Stimulated activated CD8-positive, alpha-beta memory T cell treated with anti-CD3 and anti-CD28 coated beads, Interleukin-7, amount 100 ng/mL, for 24 hours (primary cell): ENCODE data around the gene ARHGAP22.

ENCODE experiments used
- DNase-seq: peaks from one replicate; pipeline ENCODE4 v3.0.0-alpha.2; 2020; ENCODE audit warnings: low read depth

Gene ARHGAP22

GRCh38 chr10:48463318-48464003, 141.4 kb downstream of the ARHGAP22 start:
- DNase-seq = no peak

GRCh38 chr10:48462482-48463020, 142.3 kb downstream of the ARHGAP22 start:
- no peak for DNase-seq

DNA sequence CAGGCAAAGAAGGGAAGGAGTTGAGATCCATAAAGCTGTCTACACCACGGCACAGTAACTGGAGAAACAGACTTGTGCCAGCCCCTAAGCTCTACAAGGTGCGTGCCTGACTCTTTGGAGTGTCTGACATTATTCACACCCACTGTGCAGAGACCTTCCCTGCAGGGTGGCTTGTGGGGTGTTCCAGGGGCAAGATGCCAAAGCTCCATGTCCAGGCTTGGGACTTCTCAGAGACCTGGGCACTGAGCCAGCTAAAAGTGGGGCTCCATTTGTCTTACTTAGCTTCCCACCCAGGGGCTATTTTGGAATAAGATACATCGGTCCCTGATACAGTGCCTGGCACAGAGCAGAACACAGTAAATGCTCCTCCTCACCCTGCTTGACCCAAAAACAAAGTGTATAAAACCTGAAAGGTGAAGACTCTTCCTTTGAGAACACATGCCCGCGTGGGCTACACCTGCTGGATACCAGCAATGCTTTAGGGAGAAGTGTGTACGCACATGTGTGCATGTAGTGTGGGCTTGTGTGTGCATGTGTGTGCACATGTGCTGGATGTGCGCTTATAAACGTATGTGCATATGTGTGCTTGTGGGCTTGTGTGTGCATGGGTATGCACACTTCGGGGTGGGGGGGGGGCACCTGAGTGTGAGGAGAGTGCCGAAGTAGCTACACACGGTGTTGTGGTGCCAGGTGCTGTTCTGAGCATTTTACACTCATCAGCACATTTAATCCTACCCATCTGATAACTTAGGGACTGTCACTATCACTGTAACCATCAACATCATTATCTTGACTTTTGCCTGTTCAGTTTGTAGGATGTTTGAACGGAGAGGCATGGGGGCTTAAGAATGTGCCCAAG, 143.0 kb downstream of the ARHGAP22 start:
- no peak for DNase-seq

DNA sequence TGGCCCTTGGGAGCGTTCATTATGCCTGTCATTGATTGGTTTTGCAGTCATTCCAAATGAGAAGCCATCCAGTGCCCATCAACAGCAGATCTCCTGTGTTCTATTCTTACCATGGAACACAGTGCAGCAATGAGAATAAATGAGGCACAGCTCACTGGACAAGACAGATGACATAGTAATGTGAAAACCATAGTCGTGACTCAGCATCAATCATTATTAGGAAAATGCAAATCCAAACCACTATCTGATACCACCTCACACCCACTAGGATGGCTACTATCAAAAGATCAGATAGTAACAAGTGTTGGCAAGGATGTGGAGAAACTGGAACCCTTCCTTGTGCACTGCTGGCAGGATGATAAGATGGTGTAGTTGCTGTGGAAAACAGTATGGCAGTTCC, 144.7 kb downstream of the ARHGAP22 start:
- no peak for DNase-seq

DNA sequence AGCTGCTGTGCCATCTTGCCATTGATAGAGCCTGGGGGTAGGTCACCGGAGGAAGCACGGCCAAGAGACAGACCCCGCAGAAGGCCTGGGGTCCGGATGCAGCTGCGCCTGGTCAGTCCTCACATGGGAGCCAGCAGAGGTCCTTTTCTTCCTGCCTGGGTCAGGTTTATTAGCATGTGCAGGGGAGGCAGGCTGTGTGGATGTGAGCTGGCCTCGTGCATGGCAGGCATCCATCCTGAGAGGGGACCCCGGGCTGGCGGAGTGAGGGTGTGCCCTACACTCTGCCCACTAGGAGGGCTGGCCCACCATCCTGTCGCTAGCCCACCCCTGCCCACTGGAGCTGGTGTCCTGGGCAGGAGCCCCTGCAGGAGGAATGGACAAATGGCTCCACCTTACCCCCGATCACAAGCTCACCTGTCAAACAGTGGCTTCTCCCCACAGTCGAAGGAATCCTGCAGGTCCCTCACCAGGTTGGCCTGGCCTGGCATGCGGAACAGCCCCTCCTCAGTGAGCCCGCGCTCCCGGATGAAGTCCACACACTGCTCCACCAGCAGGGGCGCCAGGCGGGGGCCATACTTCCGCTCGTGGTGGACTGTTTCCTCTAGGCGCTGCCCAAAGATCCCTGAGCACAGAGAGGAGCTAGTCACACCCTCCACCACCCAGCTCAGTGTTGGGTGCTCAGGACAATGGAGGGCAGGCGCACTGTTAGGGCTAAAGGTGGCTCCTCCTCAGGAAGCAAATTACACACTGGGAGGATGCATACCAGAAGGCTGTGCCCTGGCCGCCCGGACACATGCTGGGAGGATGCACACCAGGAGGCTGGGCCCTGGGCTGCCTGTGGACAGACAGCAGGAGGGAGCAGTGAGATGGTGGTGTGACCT, 145.4 kb downstream of the ARHGAP22 start:
- no peak for DNase-seq

DNA sequence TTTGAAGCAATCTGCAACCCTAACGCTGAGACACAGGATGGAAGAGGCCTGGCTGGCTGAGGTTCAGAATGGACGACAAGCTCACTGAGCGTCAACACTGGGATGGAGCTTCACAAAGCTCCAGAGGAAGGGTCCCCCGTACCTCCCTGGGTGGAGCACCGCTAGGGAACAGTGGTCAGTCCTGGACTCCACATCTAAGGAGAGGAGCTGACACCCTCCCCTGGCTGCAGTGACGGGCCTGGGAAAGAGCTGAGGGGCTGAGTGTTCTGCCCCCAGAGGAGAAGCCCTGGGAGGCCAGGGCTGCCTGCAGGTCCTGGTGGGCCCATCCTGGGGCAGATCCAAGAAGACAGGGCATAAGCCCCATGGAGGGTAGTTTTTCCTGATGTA, 146.2 kb downstream of the ARHGAP22 start:
- no peak for DNase-seq

- DNase-seq = no peak
These were observed 146.8 kb downstream of the ARHGAP22 start for GRCh38 chr10:48457949-48458661.

DNA sequence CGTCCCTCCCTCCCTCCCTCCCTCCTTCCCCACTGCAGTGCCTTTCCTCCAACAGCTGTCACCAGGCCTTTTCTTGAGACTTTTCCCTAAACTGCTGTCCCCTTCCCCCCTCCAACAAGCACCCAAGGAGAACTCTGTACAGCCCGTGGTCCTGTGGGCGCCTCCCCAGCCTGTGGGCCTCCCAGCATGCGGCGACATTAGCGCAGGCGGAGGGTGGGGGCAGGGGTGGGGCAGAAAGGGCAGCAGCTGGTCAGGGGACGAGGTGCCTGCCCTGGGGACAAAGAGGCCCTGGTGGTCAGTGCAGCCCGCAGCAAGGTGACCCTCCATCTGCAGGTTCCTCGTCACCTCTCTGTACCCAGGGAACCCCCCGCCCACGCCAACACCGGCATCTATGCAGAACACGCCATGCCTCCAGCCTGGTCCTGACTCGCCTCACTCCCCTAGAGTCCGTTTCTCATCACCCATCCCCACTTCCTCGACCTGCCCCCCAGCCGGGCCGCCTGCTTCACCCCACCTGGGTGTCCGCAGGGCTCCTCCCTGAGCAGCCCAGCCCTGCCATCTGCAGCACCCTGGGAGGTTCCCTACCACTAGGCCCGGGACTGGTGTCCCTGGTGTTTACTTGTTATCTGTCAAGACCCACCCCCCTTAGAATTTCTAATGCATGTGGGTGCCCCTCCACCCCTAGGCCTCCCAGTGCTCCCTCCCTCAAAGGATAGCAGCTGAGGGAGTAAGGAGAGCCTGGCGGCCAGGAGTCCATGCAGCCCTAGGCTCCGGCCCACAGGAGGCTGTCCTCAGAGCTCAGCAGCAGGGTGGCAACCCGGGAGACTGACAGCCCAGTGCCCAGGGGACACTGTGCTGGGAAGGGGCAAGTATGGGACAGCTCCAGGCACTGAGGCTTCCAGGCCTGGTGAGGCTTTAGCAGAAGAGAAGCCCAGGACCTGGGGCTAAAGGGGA, 147.8 kb downstream of the ARHGAP22 start:
- no peak for DNase-seq

DNA sequence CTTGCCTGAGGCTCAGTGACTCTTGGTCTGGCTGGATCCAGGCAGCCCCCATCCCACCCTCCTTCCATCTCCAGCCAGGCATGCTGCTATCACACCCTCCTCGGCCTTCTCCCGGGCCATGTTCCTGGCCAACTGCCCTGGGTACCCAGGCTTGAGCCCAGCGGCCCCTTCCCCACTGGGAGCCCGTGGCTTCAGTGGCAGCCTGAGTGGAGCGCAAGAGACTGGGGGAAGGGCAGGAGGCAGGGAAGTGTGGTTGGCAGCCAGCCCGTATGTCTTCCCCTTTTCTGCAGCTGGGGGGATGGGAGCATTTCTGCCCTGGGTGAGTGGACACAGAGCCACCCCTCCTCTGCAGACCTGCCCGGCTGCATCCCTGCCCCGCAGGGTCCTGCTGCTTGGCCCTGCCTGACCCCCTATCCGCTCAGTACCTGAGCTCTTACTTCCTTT, 148.5 kb downstream of the ARHGAP22 start:
- no peak for DNase-seq

- DNase-seq = no peak
These were observed 149.3 kb downstream of the ARHGAP22 start for GRCh38 chr10:48455392-48456151.

GRCh38 chr10:48455055-48455391, 149.8 kb downstream of the ARHGAP22 start:
- DNase-seq = no peak

GRCh38 chr10:48454302-48455054, 150.4 kb downstream of the ARHGAP22 start:
- no peak for DNase-seq

DNA sequence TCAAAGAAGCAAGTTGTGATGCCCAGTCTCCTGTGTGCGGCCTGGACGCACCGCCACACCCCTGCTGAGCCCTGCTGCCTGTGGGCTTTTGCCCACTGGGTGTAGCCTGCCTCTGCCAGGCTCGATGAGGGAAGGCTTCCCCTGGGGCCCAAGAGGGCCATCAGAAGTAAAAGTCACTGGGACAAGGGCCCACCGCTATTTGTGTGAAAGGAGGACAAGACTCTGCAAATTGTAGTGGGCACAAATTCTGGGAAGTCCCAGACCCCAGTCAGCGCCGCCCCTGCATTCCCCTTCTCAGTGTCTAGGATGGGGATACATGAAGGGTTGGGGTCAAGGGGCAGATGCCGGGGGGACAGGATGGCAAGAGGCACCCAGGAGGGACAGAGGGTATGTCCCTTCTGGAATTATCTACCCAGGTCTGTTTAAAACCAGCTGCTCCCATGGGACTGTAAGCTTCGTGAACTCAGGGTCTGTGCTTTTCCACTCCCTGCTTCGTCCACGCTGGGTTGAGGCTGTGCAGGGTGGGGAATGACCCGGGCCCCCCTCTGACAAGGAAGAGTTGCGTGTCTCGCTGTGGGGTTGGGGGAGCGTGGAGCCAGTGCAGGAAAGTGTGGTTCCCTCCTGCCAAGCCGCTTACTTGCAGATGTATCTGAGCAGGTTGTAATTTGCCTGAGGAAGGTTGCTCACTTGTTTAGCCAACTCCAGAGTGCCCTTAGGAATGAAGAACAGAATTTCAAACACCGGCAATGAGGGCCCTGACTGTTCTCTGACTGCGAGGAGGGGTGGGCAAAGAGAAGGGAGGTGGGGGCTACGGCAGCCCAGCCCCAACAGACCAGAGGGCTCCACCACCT, 151.2 kb downstream of the ARHGAP22 start:
- no peak for DNase-seq

- DNase-seq = no peak
These were observed 151.9 kb downstream of the ARHGAP22 start for GRCh38 chr10:48452879-48453412.

- no peak for DNase-seq
These were observed 152.6 kb downstream of the ARHGAP22 start for GRCh38 chr10:48451969-48452878.

DNA sequence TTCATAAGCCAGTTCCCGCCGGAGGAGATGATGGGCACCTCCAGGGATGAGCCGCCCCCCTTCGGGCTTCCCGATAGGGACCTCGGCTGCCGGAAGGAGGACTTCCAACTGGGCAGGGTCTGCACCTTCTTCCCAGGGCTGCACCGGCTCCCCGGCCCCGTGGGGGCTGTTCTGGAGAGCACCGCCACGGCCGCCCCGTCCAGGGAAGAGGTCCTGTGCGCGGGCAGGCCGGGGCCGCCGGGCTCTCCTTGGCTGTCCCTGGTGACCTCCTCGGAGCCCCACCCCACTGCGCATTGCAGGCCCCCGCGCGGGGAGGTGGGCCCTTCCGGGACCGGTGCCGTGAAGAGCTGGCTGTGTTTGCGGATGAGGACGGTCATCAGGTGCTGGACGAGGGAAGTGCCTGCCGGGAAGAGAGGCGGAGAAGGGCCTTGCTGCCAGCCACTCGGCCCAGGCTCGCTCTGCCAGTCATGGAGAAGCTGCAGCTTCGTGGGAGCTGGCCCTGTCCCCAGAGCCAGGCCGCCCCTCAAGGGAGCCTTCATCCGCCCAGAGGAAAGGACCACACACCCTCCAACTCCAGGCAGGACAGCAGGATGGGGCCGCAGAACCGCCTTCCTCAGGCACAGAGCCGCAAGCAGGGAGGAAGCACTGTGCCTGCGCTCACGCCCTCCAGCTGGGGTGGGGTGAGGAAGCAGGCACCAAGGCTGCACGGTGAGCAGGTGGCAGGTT, 154.0 kb downstream of the ARHGAP22 start:
- DNase-seq = no peak
